D721Med (cell line): Measurements from ENCODE around the gene COG3.

Experiments used
- DNase-seq: peaks from one replicate; pipeline ENCODE4 v3.0.0; 2011; ENCODE audit warnings: low spot score; ENCODE audit not compliant: insufficient read length
- FAIRE-seq: peaks from 2 replicates; lab custom pipeline; 2011; peaks lifted over from hg19 to GRCh38; lab: Jason Lieb, UNC
- TF ChIP-seq, protein P1 (sequence below): IDR thresholded peaks from 2 replicates; pipeline ENCODE4 v1.5.1; 2012; ENCODE audit warnings: mild to moderate bottlenecking, control low read depth; ENCODE audit not compliant: insufficient read depth; ENCODE audit errors: missing control alignments

COG3 gene

DNA sequence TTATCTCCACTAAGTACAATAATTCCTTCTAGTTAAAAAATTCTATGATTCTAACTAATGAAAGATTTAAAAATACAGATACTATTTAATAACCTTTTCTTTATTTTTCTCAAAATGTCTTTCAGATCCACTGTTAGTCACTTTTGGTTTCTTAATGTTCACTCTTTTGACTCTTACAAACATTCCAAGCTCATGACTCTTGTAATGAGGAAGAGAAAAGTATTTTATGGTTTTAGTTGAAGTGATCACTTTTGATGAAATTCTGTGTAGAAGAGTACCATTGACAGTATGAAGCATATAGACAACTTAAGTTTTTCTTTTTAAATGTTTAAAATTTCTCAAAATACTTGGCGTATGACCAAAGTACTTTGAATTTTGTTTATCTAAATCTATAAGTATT lies 27.8 kb downstream of the COG3 start:
- no peak for DNase-seq
- no peak for FAIRE-seq
- TF ChIP-seq, protein P1, sequence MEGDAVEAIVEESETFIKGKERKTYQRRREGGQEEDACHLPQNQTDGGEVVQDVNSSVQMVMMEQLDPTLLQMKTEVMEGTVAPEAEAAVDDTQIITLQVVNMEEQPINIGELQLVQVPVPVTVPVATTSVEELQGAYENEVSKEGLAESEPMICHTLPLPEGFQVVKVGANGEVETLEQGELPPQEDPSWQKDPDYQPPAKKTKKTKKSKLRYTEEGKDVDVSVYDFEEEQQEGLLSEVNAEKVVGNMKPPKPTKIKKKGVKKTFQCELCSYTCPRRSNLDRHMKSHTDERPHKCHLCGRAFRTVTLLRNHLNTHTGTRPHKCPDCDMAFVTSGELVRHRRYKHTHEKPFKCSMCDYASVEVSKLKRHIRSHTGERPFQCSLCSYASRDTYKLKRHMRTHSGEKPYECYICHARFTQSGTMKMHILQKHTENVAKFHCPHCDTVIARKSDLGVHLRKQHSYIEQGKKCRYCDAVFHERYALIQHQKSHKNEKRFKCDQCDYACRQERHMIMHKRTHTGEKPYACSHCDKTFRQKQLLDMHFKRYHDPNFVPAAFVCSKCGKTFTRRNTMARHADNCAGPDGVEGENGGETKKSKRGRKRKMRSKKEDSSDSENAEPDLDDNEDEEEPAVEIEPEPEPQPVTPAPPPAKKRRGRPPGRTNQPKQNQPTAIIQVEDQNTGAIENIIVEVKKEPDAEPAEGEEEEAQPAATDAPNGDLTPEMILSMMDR, result no peak

- FAIRE-seq (no peak), DNase-seq (no peak)
- TF ChIP-seq, protein P1, result no peak
Measured at GRCh38 chr13:45496942-45497341, 32.2 kb downstream of the COG3 start.

GRCh38 chr13:45500492-45501174 lies 35.9 kb downstream of the COG3 start:
- DNase-seq (no peak), FAIRE-seq (no peak)
- TF ChIP-seq, protein P1, result no peak

- FAIRE-seq (no peak), DNase-seq (no peak)
- TF ChIP-seq, protein P1, result no peak
Measured at GRCh38 chr13:45501175-45501526, 36.4 kb downstream of the COG3 start.

DNA sequence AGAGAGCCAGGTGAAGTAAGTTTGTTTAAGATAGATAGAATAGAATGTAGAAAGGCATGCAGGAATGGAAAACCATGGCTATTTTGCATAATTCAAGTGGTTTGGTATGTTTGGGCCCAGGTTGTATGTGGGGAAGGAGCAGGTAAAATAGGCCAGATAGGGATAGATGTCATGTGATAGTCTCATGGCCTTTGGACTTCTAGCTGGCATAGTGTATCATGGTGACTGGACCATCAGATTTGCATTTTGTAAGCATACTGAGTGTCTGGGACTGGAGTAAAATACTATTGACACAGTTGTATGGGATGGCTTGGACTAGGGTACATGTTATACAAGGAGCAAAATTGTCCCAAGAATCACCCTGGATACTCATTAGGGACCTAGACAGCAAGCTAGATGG lies 38.9 kb downstream of the COG3 start:
- DNase-seq, result no peak
- FAIRE-seq, result no peak
- TF ChIP-seq, protein P1, result no peak

- DNase-seq, result no peak
- TF ChIP-seq, protein P1, result no peak
- FAIRE-seq, result no peak
Measured at GRCh38 chr13:45506811-45507210, 42.1 kb downstream of the COG3 start.

DNA sequence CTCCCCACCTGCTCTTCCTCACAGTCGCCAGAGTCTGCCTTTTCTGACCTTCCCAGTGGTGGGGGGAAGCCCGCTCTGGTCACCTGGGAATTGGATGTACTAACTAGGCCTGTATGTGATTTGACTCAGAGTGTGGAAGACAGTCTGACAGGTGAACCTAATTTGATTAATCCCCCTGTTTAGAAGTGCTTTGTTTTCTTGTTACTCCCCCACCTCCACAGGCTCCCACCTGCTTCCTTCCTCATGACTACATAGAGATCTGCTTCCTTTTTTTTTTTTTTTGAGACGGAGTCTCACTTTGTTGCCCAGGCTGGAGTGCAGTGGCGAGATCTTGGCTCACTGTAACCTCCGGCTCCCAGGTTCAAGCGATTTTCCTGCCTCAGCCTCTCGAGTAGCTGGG lies 44.0 kb downstream of the COG3 start:
- TF ChIP-seq, protein P1, result no peak
- DNase-seq, result no peak
- no peak for FAIRE-seq
